HEK293 (cell line): ENCODE data around the gene FRS2.

Experiments
- EGR2 ChIP-seq: fragments of 450-650 bp; formaldehyde crosslinking; IDR thresholded peaks from 2 replicates; pipeline ENCODE4 v1.5.1; 2016; ENCODE audit warnings: low read depth, missing biosample characterization, missing genetic modification characterization
- IKZF3 ChIP-seq: fragments of 450-650 bp; IDR thresholded peaks from 2 replicates; pipeline ENCODE4 v1.5.0; 2018; ENCODE audit warnings: missing biosample characterization, mild to moderate bottlenecking, missing genetic modification characterization, moderate library complexity
- KLF1 ChIP-seq: fragments of 450-650 bp; formaldehyde crosslinking; IDR thresholded peaks from 2 replicates; pipeline ENCODE4 v1.5.1; 2016; ENCODE audit warnings: missing biosample characterization, missing genetic modification characterization
- MZF1 ChIP-seq: fragments of 450-650 bp; formaldehyde crosslinking; IDR thresholded peaks from 2 replicates; pipeline ENCODE4 v1.5.1; 2017; ENCODE audit warnings: missing biosample characterization, missing genetic modification characterization, borderline replicate concordance
- OSR2 ChIP-seq: fragments of 450-650 bp; formaldehyde crosslinking; IDR thresholded peaks from 2 replicates; pipeline ENCODE4 v1.5.1; 2016; ENCODE audit warnings: missing biosample characterization, missing genetic modification characterization
- REPIN1 ChIP-seq: fragments of 450-650 bp; formaldehyde crosslinking; IDR thresholded peaks from 2 replicates; pipeline ENCODE4 v1.5.1; 2017; ENCODE audit warnings: missing biosample characterization, missing genetic modification characterization, low read depth
- SP7 ChIP-seq: fragments of 450-650 bp; formaldehyde crosslinking; IDR thresholded peaks from 2 replicates; pipeline ENCODE4 v1.5.1; 2016; ENCODE audit warnings: missing biosample characterization, missing genetic modification characterization
- TCF7L2 ChIP-seq: IDR thresholded peaks from 2 replicates; pipeline ENCODE4 v1.6.1; 2011; ENCODE audit warnings: low read depth, mild to moderate bottlenecking, inconsistent platforms, low read length, moderate library complexity, borderline replicate concordance
- TRIM28 ChIP-seq: IDR thresholded peaks from 2 replicates; pipeline ENCODE4 v1.6.1; 2011; ENCODE audit warnings: low read length, control low read depth, borderline replicate concordance
- WT1 ChIP-seq: fragments of 450-650 bp; formaldehyde crosslinking; IDR thresholded peaks from 2 replicates; pipeline ENCODE4 v1.5.1; 2016; ENCODE audit warnings: missing biosample characterization, missing genetic modification characterization
- ZBTB20 ChIP-seq: fragments of 450-650 bp; formaldehyde crosslinking; IDR thresholded peaks from 2 replicates; pipeline ENCODE4 v1.5.1; 2016; ENCODE audit warnings: missing biosample characterization, missing genetic modification characterization
- ZEB2 ChIP-seq: fragments of 450-650 bp; formaldehyde crosslinking; IDR thresholded peaks from 2 replicates; pipeline ENCODE4 v1.5.1; 2016; ENCODE audit warnings: missing biosample characterization, missing genetic modification characterization
- ZIC2 ChIP-seq: fragments of 450-650 bp; formaldehyde crosslinking; IDR thresholded peaks from 2 replicates; pipeline ENCODE4 v1.5.1; 2016; ENCODE audit warnings: missing biosample characterization, missing genetic modification characterization
- ZNF133 ChIP-seq: fragments of 450-650 bp; formaldehyde crosslinking; IDR thresholded peaks from 2 replicates; pipeline ENCODE4 v1.5.1; 2016; ENCODE audit warnings: missing biosample characterization, missing genetic modification characterization
- ZNF138 ChIP-seq: fragments of 450-650 bp; formaldehyde crosslinking; IDR thresholded peaks from 2 replicates; pipeline ENCODE4 v1.5.1; 2016; ENCODE audit warnings: missing biosample characterization, missing genetic modification characterization, borderline replicate concordance
- ZNF140 ChIP-seq: fragments of 450-650 bp; formaldehyde crosslinking; IDR thresholded peaks from 2 replicates; pipeline ENCODE4 v1.5.1; 2016; ENCODE audit warnings: missing biosample characterization, missing genetic modification characterization
- ZNF24 ChIP-seq: fragments of 450-650 bp; formaldehyde crosslinking; IDR thresholded peaks from 2 replicates; pipeline ENCODE4 v1.5.1; 2016; ENCODE audit warnings: missing biosample characterization, missing genetic modification characterization
- ZNF274 ChIP-seq, 2 experiments: fragments of 200-500 bp in 1 of 2; fragments of 450-650 bp in 1 of 2; sonication (Bioruptor generic) in 1 of 2; formaldehyde crosslinking in 1 of 2; IDR thresholded peaks; 2 replicates each; pipeline versions ENCODE4 v1.5.1 to v1.6.1; 2014 to 2016; ENCODE audit warnings: borderline replicate concordance in 1 of 2, inconsistent platforms in 1 of 2, low read length in 1 of 2, missing biosample characterization in 1 of 2, missing genetic modification characterization in 1 of 2
- ZNF341 ChIP-seq: fragments of 450-650 bp; formaldehyde crosslinking; IDR thresholded peaks from 2 replicates; pipeline ENCODE4; 2016; ENCODE audit warnings: low read depth, missing biosample characterization, missing genetic modification characterization
- ZNF354C ChIP-seq: fragments of 450-650 bp; formaldehyde crosslinking; IDR thresholded peaks from 2 replicates; pipeline ENCODE4 v1.5.1; 2016; ENCODE audit warnings: missing biosample characterization, missing genetic modification characterization, low read depth, borderline replicate concordance
- ZNF423 ChIP-seq: fragments of 450-650 bp; formaldehyde crosslinking; IDR thresholded peaks from 2 replicates; pipeline ENCODE4 v1.5.1; 2016; ENCODE audit warnings: missing biosample characterization, missing genetic modification characterization
- ZNF510 ChIP-seq: fragments of 450-650 bp; formaldehyde crosslinking; IDR thresholded peaks from 2 replicates; pipeline ENCODE4 v1.5.1; 2018; ENCODE audit warnings: mild to moderate bottlenecking, missing genetic modification characterization, missing biosample characterization; ENCODE audit not compliant: insufficient replicate concordance
- ZNF561 ChIP-seq: fragments of 450-650 bp; IDR thresholded peaks from 2 replicates; pipeline ENCODE4 v1.5.1; 2018; ENCODE audit warnings: missing biosample characterization, missing genetic modification characterization, borderline replicate concordance
- ZNF585B ChIP-seq: fragments of 450-650 bp; formaldehyde crosslinking; IDR thresholded peaks from 2 replicates; pipeline ENCODE4 v1.5.1; 2016; ENCODE audit warnings: missing biosample characterization, missing genetic modification characterization
- ZNF623 ChIP-seq: fragments of 450-650 bp; formaldehyde crosslinking; IDR thresholded peaks from 2 replicates; pipeline ENCODE4 v1.5.1; 2016; ENCODE audit warnings: missing biosample characterization, missing genetic modification characterization
- ZNF626 ChIP-seq: fragments of 450-650 bp; sonication (Bioruptor Pico); formaldehyde crosslinking; IDR thresholded peaks from 2 replicates; pipeline ENCODE4 v1.5.1; 2018; ENCODE audit warnings: missing biosample characterization, missing genetic modification characterization, inconsistent platforms
- ZNF658 ChIP-seq: fragments of 450-650 bp; formaldehyde crosslinking; IDR thresholded peaks from 2 replicates; pipeline ENCODE4; 2016; ENCODE audit warnings: missing biosample characterization, missing genetic modification characterization
- ZNF677 ChIP-seq: fragments of 450-650 bp; IDR thresholded peaks from 2 replicates; pipeline ENCODE4 v1.5.0; 2018; ENCODE audit warnings: missing biosample characterization, mild to moderate bottlenecking, missing genetic modification characterization, moderate library complexity
- ZNF701 ChIP-seq: fragments of 450-650 bp; formaldehyde crosslinking; IDR thresholded peaks from 2 replicates; pipeline ENCODE4 v1.5.1; 2016; ENCODE audit warnings: missing biosample characterization, missing genetic modification characterization
- ZNF768 ChIP-seq: fragments of 450-650 bp; formaldehyde crosslinking; IDR thresholded peaks from 2 replicates; pipeline ENCODE4 v1.5.1; 2018; ENCODE audit warnings: missing biosample characterization, mild to moderate bottlenecking, missing genetic modification characterization
- ZNF777 ChIP-seq: fragments of 450-650 bp; formaldehyde crosslinking; IDR thresholded peaks from 2 replicates; pipeline ENCODE4 v1.5.1; 2017; ENCODE audit warnings: missing biosample characterization, missing genetic modification characterization, borderline replicate concordance
- ZNF785 ChIP-seq: fragments of 450-650 bp; formaldehyde crosslinking; IDR thresholded peaks from 2 replicates; pipeline ENCODE4 v1.5.1; 2016; ENCODE audit warnings: missing biosample characterization, missing genetic modification characterization
- ZSCAN30 ChIP-seq: fragments of 450-650 bp; IDR thresholded peaks from 2 replicates; pipeline ENCODE4 v1.5.1; 2018; ENCODE audit warnings: missing biosample characterization, mild to moderate bottlenecking, missing genetic modification characterization, moderate library complexity
- ZSCAN4 ChIP-seq: fragments of 450-650 bp; formaldehyde crosslinking; IDR thresholded peaks from 2 replicates; pipeline ENCODE4 v1.5.1; 2017; ENCODE audit warnings: missing biosample characterization, missing genetic modification characterization
- TF ChIP-seq, protein P1 (sequence below): fragments of 450-650 bp; formaldehyde crosslinking; IDR thresholded peaks from 2 replicates; pipeline ENCODE4 v1.5.1; 2017; ENCODE audit warnings: missing biosample characterization, missing genetic modification characterization
- TF ChIP-seq, protein P2 (sequence below): fragments of 450-650 bp; formaldehyde crosslinking; IDR thresholded peaks from 2 replicates; pipeline ENCODE4 v1.5.1; 2016; ENCODE audit warnings: missing biosample characterization, missing genetic modification characterization, low read depth
- TF ChIP-seq, protein P3 (sequence below): fragments of 450-650 bp; formaldehyde crosslinking; IDR thresholded peaks from 2 replicates; pipeline ENCODE4 v1.5.1; 2016; ENCODE audit warnings: missing biosample characterization, missing genetic modification characterization

Gene FRS2

GRCh38 chr12:69484428-69484827 lies 14.2 kb downstream of the FRS2 start (continued):
- 0 out of 2 replicates have a peak, but pooled peaks have one; percentile 23 for TF ChIP-seq WT1
- TF ChIP-seq, protein P1, sequence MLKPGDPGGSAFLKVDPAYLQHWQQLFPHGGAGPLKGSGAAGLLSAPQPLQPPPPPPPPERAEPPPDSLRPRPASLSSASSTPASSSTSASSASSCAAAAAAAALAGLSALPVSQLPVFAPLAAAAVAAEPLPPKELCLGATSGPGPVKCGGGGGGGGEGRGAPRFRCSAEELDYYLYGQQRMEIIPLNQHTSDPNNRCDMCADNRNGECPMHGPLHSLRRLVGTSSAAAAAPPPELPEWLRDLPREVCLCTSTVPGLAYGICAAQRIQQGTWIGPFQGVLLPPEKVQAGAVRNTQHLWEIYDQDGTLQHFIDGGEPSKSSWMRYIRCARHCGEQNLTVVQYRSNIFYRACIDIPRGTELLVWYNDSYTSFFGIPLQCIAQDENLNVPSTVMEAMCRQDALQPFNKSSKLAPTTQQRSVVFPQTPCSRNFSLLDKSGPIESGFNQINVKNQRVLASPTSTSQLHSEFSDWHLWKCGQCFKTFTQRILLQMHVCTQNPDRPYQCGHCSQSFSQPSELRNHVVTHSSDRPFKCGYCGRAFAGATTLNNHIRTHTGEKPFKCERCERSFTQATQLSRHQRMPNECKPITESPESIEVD, result peak; percentile 90
- 0 out of 2 replicates have a peak, but pooled peaks have one; percentile 36 for TF ChIP-seq ZNF341 (tag by site-specific recombination)
- peak; percentile 35; the same call in 1 of the 2 replicates for TF ChIP-seq ZSCAN30 (tag by site-specific recombination)
- TF ChIP-seq ZNF658 (tag by site-specific recombination), result no peak
- TF ChIP-seq, protein P2, sequence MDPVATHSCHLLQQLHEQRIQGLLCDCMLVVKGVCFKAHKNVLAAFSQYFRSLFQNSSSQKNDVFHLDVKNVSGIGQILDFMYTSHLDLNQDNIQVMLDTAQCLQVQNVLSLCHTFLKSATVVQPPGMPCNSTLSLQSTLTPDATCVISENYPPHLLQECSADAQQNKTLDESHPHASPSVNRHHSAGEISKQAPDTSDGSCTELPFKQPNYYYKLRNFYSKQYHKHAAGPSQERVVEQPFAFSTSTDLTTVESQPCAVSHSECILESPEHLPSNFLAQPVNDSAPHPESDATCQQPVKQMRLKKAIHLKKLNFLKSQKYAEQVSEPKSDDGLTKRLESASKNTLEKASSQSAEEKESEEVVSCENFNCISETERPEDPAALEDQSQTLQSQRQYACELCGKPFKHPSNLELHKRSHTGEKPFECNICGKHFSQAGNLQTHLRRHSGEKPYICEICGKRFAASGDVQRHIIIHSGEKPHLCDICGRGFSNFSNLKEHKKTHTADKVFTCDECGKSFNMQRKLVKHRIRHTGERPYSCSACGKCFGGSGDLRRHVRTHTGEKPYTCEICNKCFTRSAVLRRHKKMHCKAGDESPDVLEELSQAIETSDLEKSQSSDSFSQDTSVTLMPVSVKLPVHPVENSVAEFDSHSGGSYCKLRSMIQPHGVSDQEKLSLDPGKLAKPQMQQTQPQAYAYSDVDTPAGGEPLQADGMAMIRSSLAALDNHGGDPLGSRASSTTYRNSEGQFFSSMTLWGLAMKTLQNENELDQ (tag by site-specific recombination), result no peak
- TF ChIP-seq ZNF423, result peak; percentile 87
- TF ChIP-seq ZNF561 (tag by site-specific recombination), result no peak
- peak; percentile 63; the same call in 1 of the 2 replicates for TF ChIP-seq SP7 (tag by site-specific recombination)
- TF ChIP-seq ZNF274 (IDR thresholded peaks at IDR 0.05; ENCODE audit: low read length), result no peak
- TF ChIP-seq ZNF274 (tag by site-specific recombination; IDR thresholded peaks at IDR 0.05; ENCODE audit: borderline replicate concordance), result no peak
- no peak for TF ChIP-seq ZNF354C (tag by site-specific recombination)
- TF ChIP-seq ZNF768 (tag by site-specific recombination), result no peak
- TF ChIP-seq REPIN1, result no peak
- no peak for TF ChIP-seq ZNF677 (tag by site-specific recombination)
- TF ChIP-seq OSR2 (tag by site-specific recombination), result peak; percentile 95
- TF ChIP-seq ZNF510 (tag by site-specific recombination), result no peak
- TF ChIP-seq, protein P3, sequence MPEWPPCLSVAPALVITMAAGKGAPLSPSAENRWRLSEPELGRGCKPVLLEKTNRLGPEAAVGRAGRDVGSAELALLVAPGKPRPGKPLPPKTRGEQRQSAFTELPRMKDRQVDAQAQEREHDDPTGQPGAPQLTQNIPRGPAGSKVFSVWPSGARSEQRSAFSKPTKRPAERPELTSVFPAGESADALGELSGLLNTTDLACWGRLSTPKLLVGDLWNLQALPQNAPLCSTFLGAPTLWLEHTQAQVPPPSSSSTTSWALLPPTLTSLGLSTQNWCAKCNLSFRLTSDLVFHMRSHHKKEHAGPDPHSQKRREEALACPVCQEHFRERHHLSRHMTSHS, result no peak
- no peak for TF ChIP-seq ZNF626 (tag by site-specific recombination)
- no peak for TF ChIP-seq EGR2 (tag by site-specific recombination)
- 0 out of 2 replicates have a peak, but pooled peaks have one; percentile 35 for TF ChIP-seq ZEB2
- TF ChIP-seq MZF1 (tag by site-specific recombination), result peak; percentile 59; the same call in 1 of the 2 replicates
- TF ChIP-seq KLF1 (tag by site-specific recombination), result no peak
- TF ChIP-seq IKZF3 (tag by site-specific recombination), result peak; percentile 92
- no peak for TF ChIP-seq ZNF785 (tag by site-specific recombination)
- no peak for TF ChIP-seq ZBTB20
- TF ChIP-seq TRIM28, result 0 out of 2 replicates have a peak, but pooled peaks have one; percentile 33
- TF ChIP-seq ZNF24 (tag by site-specific recombination), result no peak
- no peak for TF ChIP-seq ZNF140 (tag by site-specific recombination)
- no peak for TF ChIP-seq ZNF777 (tag by site-specific recombination)
- TF ChIP-seq ZNF623, result no peak
- no peak for TF ChIP-seq ZNF701
- TF ChIP-seq ZNF585B (tag by site-specific recombination), result no peak
- no peak for TF ChIP-seq ZNF133 (tag by site-specific recombination)
- TF ChIP-seq TCF7L2, result peak; percentile 49; the same call in 1 of the 2 replicates
- no peak for TF ChIP-seq ZSCAN4
- TF ChIP-seq ZIC2, result no peak; the same call in 1 of the 2 replicates
- TF ChIP-seq ZNF138, result no peak
